CD14-positive monocyte (primary cell): Measurements from ENCODE around the gene DNAJB11. TPM values are rescaled to one million over a fixed set of nuclear protein-coding genes. Genes with fewer than 3 reads are reported as not detected.

Source experiments
- DNase-seq, 3 donors: peaks; one replicate each; pipeline ENCODE4 v3.0.0-alpha.2; 2011 to 2022
- H2AFZ ChIP-seq: 2 replicates; pipeline ENCODE4 v1.6.0; 2012; ENCODE audit warnings: mild to moderate bottlenecking, low read depth, low read length, inconsistent platforms; ENCODE audit not compliant: insufficient read depth, poor library complexity, severe bottlenecking
- H3K27ac ChIP-seq, 2 donors: 1 replicate in 1 of 2; 2 replicates in 1 of 2; pipeline ENCODE4 v1.5.1; 2012 to 2013; ENCODE audit warnings: low read length in 2 of 2, control low read depth in 1 of 2, inconsistent platforms in 1 of 2, low read depth in 1 of 2, mild to moderate bottlenecking in 1 of 2
- H3K27me3 ChIP-seq, 2 donors: one replicate each; pipeline versions ENCODE4 v1.6.0 to v1.6.1; 2011 to 2013; ENCODE audit warnings: low read length in 2 of 2; ENCODE audit not compliant: control insufficient read depth in 2 of 2, insufficient read depth in 2 of 2
- H3K36me3 ChIP-seq, 2 donors: replicated peaks in 1 of 2; 1 replicate in 1 of 2; 2 replicates in 1 of 2; pipeline versions ENCODE4 v1.5.1 to v1.6.1; 2012 to 2013; ENCODE audit warnings: low read length in 2 of 2, control low read depth in 1 of 2, inconsistent platforms in 1 of 2, mild to moderate bottlenecking in 1 of 2; ENCODE audit not compliant: insufficient read depth in 2 of 2, control insufficient read depth in 1 of 2
- H3K4me1 ChIP-seq, 2 donors: 1 replicate in 1 of 2; 2 replicates in 1 of 2; pipeline versions ENCODE4 v1.5.1 to v1.6.1; 2012 to 2013; ENCODE audit warnings: low read length in 2 of 2, control low read depth in 1 of 2, inconsistent platforms in 1 of 2, mild to moderate bottlenecking in 1 of 2, moderate library complexity in 1 of 2; ENCODE audit not compliant: insufficient read depth in 2 of 2, control insufficient read depth in 1 of 2
- H3K4me2 ChIP-seq: replicated peaks from 2 replicates; pipeline ENCODE3; 2012; ENCODE audit warnings: low read length, moderate library complexity, mild to moderate bottlenecking; ENCODE audit not compliant: poor library complexity, severe bottlenecking; ENCODE audit errors: extremely low read depth
- H3K4me3 ChIP-seq, 3 experiments: fragments of 200-600 bp in 1 of 3; sonication (generic) in 1 of 3; replicated peaks in 1 of 3; 1 replicate in 2 of 3; 2 replicates in 1 of 3; pipeline ENCODE4 v1.5.1; 2011 to 2013; ENCODE audit warnings: low read length in 3 of 3, mild to moderate bottlenecking in 3 of 3, control low read depth in 2 of 3, low read depth in 2 of 3, inconsistent platforms in 1 of 3, moderate library complexity in 1 of 3
- H3K79me2 ChIP-seq: 2 replicates; pipeline ENCODE4 v1.6.0; 2012; ENCODE audit warnings: mild to moderate bottlenecking, control low read depth, inconsistent platforms, low read length, moderate library complexity; ENCODE audit not compliant: insufficient read depth
- H3K9ac ChIP-seq: 2 replicates; pipeline ENCODE4 v1.6.0; 2017; ENCODE audit warnings: low read length, mild to moderate bottlenecking; ENCODE audit not compliant: insufficient read depth, poor library complexity, severe bottlenecking
- H3K9me3 ChIP-seq, 2 donors: replicated peaks in 1 of 2; 1 replicate in 1 of 2; 2 replicates in 1 of 2; pipeline versions ENCODE4 v1.5.1 to v1.6.1; 2012 to 2013; ENCODE audit warnings: low read length in 2 of 2, control low read depth in 1 of 2; ENCODE audit not compliant: control insufficient read depth in 1 of 2, insufficient read depth in 1 of 2
- H4K20me1 ChIP-seq: 2 replicates; pipeline ENCODE4 v1.6.0; 2012; ENCODE audit warnings: mild to moderate bottlenecking, low read length, control low read depth, moderate library complexity; ENCODE audit not compliant: insufficient read depth
- H3K27ac Mint-ChIP-seq, 7 donors: one replicate each; pipeline ENCODE4 v1.8.0; 2020; ENCODE audit warnings: mild to moderate bottlenecking in 7 of 7, mixed read lengths in 7 of 7, moderate library complexity in 6 of 7, inconsistent platforms in 2 of 7
- H3K27me3 Mint-ChIP-seq, 3 donors: one replicate each; pipeline ENCODE4 v1.8.0; 2021 to 2022; ENCODE audit warnings: low read depth in 3 of 3, mild to moderate bottlenecking in 3 of 3, mixed read lengths in 3 of 3, moderate library complexity in 3 of 3, inconsistent platforms in 1 of 3
- H3K36me3 Mint-ChIP-seq, 2 donors: one replicate each; pipeline ENCODE4 v1.8.0; 2020; ENCODE audit warnings: mixed read lengths in 2 of 2, inconsistent platforms in 1 of 2, mild to moderate bottlenecking in 1 of 2
- H3K4me1 Mint-ChIP-seq: one replicate; pipeline ENCODE4 v1.8.0; 2020; ENCODE audit warnings: mild to moderate bottlenecking, mixed read lengths
- H3K4me3 Mint-ChIP-seq, 2 donors: one replicate each; pipeline ENCODE4 v1.8.0; 2020; ENCODE audit warnings: mild to moderate bottlenecking in 2 of 2, mixed read lengths in 2 of 2, moderate library complexity in 1 of 2
- H3K9me3 Mint-ChIP-seq, 7 donors: one replicate each; pipeline ENCODE4 v1.8.0; 2020 to 2022; ENCODE audit warnings: mixed read lengths in 7 of 7, mild to moderate bottlenecking in 6 of 7, moderate library complexity in 6 of 7, inconsistent platforms in 2 of 7
- CTCF ChIP-seq: fragments of 200-600 bp; IDR thresholded peaks from one replicate; pipeline ENCODE4 v1.8.0; 2022; ENCODE audit warnings: antibody characterized with exemption, mild to moderate bottlenecking
- WGBS: methylation state at CpG from one replicate; pipeline ENCODE4 v1.1.5; 2013; ENCODE audit warnings: missing lambda C conversion rate; ENCODE audit not compliant: insufficient coverage; 5-methylcytosine and 5-hydroxymethylcytosine counted together
- intact Hi-C, 2 donors: fragments of 100-400 bp; cut with micrococcal nuclease; formaldehyde crosslinking; loops; one replicate each; pipeline versions ENCODE4 v1.15.0 to v1.15.1; 2023
- polyA plus RNA-seq, 3 donors: library from polyadenylated mRNA; depleted of rRNA in 1 of 3; unstranded in 2 of 3; stranded (reverse) in 1 of 3; fragments of 300-500 nt in 2 of 3; fragments of >200 nt in 1 of 3; fragmentation: Illumina TruSeq in 2 of 3; gene quantifications; 1 replicate in 2 of 3; 2 replicates in 1 of 3; pipeline ENCODE4 v1.2.3, GENCODE V29; 2012 to 2021

The DNAJB11 gene
- polyA plus RNA-seq, 3 donors = 32.5 to 45.8 (median 44.6) TPM

- peaks cover 55 to 77% of the 10 kb centered on the region in 2 donors for H3K36me3 Mint-ChIP-seq
Measured at GRCh38 chr3:186551387-186551786, 19.1 kb upstream of the DNAJB11 start.

DNA sequence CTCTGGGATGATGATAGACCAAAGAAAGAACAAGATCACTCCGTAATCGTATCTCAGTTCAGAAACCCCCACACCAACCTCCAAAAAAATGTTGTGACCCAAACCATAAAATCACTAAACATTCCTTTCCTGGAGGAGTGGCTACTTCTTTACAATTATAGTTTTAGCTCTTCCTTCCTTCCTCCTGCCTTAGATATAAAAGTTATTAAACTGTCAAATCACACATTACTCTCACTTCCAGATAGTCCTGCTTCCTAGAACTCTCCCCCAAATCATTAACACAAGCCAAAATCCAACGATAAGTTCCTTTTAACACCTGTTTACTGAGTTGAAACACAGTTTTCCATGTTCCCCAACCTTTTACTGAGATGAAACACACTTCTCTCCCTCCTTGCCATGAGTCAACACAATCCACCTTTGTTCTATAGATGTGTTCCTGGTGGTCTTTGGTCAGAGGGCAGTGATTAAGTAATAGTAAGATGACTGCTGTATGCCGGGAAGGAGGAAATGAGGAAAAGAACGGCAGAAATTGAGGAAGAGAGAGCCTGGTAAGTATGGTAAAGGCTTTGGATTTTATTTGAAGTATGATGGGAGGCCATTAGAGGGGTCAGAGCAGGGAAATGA, 18.0 kb upstream of the DNAJB11 start:
- Histone ChIP-seq H3K4me3 (no peak overlapping the region), H3K27ac (no peak overlapping the region), H3K4me1 (no peaks in the 10 kb centered on the region), H3K9me3 (no peaks in the 10 kb centered on the region), H2AFZ (no peak overlapping the region), H3K27me3 (no peaks in the 10 kb centered on the region), H4K20me1 (no peaks in the 10 kb centered on the region), H3K79me2 (no peaks in the 10 kb centered on the region), H3K4me2 (no peak overlapping the region), H3K9ac (no peak overlapping the region), H3K36me3 (peaks cover 58 to 90% of the 10 kb centered on the region in 2 donors)
- Mint-ChIP-seq H3K4me1 (peaks cover 2% of the 10 kb centered on the region), H3K4me3 (no peak overlapping the region), H3K36me3 (peaks cover 60 to 80% of the 10 kb centered on the region in 2 donors), H3K27me3 (peaks cover 0 to 2% (median 0%) of the 10 kb centered on the region in 3 donors), H3K9me3 (no peaks in the 10 kb centered on the region), H3K27ac (peak overlapping the region in 1 of 7 donors; percentile 8)
- no peak for TF ChIP-seq CTCF
- DNase-seq = no peak
- intact Hi-C loops = no loop called here
- WGBS = 50% methylated on average over 5 of the region's 5 CpGs

More at GRCh38 chr3:186551387-186551786, 19.1 kb upstream of the DNAJB11 start:
- Mint-ChIP-seq H3K27me3 (peaks cover 0 to 2% (median 0%) of the 10 kb centered on the region in 3 donors), H3K27ac (peak overlapping the region in 1 of 7 donors; percentile 19), H3K4me1 (peaks cover 2% of the 10 kb centered on the region), H3K4me3 (no peak overlapping the region), H3K9me3 (no peaks in the 10 kb centered on the region)
- WGBS = 100% methylated on average over 3 of the region's 6 CpGs
- no peak for TF ChIP-seq CTCF
- Histone ChIP-seq H3K9ac (no peak overlapping the region), H3K27me3 (no peaks in the 10 kb centered on the region), H4K20me1 (no peaks in the 10 kb centered on the region), H3K4me1 (no peaks in the 10 kb centered on the region), H3K27ac (no peak overlapping the region), H2AFZ (no peak overlapping the region), H3K4me2 (no peak overlapping the region), H3K9me3 (no peaks in the 10 kb centered on the region), H3K79me2 (no peaks in the 10 kb centered on the region), H3K36me3 (peaks cover 49 to 85% of the 10 kb centered on the region in 2 donors), H3K4me3 (no peak overlapping the region)
- DNase-seq = no peak
- intact Hi-C loops = no loop called here
